Pons (tissue), 1 donor: ENCODE data around the gene SYNJ2.

ENCODE experiments used
- DNase-seq: peaks from one replicate; pipeline ENCODE4 v3.0.0-alpha.2; 2016; ENCODE audit warnings: low spot score

Gene SYNJ2

GRCh38 chr6:157980288-157981131 is 1.2 kb upstream of the SYNJ2 start:
- DNase-seq, result peak; percentile 14

- no peak for DNase-seq
Measured at GRCh38 chr6:157981132-157981394, 600 bp upstream of the SYNJ2 start.

GRCh38 chr6:157982102-157982562 is 469 bp downstream of the SYNJ2 start:
- DNase-seq, result peak; percentile 24

GRCh38 chr6:157982563-157983405 is 1.1 kb downstream of the SYNJ2 start:
- peak; percentile 60 for DNase-seq

- DNase-seq, result no peak
Measured at GRCh38 chr6:157983406-157984119, 1.9 kb downstream of the SYNJ2 start.

DNA sequence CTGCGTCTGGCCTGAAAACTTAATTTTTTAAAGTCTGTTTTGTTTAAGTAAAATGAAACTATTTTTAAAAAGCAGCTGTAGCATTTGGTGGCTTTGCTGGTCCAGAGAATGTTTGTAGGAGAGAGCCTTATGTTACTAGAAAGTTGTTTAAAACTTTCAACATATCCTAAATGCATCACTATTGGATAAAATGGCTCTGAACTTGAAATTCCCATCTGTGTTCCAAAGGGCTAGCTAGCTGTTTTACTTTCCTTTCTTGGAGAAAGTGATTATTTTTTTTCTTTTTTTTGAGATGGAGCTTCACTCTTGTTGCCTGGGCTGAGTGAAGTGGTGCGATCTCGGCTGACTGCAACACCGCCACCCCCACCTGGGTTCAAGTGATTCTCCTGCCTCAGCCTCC is 2.5 kb downstream of the SYNJ2 start:
- DNase-seq, result peak; percentile 7

DNA sequence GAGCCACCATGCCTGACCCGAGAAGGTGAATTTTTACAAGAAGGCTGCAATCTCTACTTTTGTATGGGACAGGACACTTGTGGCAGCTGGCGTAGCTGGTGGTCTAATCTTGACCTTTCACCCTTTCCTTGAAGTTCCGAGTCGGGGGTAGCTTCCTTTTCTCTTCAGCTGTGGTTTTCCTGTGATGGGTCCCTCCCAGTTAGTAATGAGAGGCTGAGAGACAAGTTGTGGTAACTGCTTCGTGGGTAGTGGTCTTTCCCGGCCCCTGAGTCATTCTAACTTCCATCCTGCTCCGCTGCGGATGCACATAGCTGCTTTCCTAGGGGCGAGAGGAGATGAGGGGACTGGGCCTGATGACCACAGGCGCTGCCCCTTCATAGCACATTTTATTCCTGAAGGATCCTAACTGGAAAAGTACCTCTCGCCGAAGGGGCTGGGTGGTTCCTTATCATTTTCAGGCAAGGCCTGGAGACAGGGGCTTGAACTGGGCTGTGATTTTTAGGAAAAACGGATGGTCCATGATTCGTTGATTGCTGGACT is 3.1 kb downstream of the SYNJ2 start:
- DNase-seq, result peak; percentile 9

GRCh38 chr6:157985378-157986155 is 3.9 kb downstream of the SYNJ2 start:
- peak; percentile 70 for DNase-seq

DNA sequence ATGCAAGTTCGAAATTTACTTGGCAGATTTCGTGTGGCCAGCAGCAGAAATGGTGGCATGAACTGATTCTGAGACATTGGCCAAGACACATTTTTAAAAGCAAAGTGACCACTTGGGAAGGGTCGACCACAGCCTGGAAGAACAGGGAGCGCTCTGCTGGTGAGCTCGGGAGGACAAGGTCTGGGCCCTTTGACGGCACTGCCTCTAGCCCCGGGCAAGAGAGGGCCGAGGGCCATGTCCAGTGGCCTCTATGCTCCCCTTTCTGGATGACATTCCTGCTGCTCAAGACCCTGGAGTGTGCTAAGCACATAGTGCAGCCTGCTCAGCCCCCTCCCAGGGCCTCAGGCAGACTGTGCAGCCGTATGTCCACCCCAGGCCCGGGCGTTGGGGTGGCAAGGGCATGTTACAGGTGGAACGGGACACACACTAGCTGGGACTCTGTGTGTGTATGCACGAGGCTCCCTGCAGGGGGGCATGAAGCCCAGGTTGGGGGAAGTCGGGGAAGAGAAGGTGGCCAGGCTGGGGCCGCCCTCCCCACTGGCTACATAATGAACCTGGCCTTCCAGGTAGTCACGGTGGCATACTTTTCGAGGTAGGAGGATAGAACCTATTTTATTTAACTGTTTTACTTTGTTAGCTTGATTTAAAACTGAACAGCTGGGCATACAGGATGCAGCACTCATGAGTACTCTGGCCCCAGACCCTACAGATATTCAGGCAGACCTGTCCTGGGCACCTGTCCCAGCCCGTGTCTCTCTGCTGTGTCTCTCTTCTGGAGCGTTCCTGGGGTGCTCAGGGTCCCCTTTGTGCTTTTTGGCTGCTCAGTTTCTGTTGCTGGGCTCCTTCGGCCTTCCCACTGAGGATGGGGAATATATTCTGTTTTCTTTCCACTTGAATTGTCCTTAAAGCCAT is 6.4 kb downstream of the SYNJ2 start:
- DNase-seq, result peak; percentile 13

DNA sequence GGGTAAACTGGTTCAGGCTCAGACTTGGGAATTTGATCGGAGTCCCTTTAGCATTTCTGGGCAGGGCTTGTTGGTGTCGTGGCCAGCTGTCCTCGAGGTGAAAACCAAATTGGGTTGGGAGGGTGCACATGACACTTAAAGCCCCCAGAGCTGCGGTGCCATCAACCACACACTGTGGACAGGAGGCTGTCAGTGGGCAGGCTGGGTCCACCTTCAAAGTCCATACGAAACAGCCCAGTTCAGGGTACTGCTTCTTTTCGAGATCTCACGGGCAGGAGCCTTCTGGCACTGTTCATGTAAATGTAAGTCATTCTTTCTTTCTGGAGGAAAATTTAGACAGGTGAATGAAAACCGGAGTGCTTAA is 7.0 kb downstream of the SYNJ2 start:
- no peak for DNase-seq

- peak; percentile 67 for DNase-seq
Measured at GRCh38 chr6:157989541-157990289, 8.1 kb downstream of the SYNJ2 start.

DNA sequence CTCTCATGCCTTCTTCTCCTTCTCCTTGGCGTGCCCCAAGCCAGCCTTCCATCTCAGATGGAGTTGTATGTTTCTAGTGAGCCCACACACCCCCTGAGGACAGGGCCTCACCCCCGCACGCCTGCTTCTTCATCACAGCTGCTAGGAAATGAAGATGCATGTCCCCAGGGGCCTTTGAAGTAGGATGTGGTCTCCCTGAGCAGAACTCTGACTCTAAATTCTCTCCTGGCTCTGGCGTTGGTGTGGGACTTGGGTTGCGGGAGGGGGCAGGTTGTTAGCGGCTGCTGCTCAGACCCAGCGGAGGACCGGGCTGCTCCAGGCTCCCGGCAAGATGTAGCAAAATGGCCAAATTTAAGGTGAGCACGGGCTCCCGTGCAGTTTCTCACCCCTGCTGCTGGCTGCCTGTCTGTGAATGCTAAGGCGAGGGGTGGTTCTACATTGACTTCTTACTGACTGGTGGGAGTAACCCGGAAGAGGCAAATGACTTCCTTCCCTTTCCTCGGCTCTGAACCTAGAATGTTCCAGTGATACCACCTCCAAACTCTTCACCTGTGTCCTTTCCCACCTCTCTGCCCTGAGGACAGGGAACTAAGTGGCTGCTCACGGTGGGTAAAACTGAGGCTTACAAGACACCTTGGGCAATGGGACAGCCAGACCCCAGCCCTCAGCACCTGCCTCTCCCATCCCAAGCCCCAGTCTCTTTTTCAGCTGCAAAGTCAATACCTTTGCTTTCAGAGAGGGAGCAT is 8.8 kb downstream of the SYNJ2 start:
- peak; percentile 14 for DNase-seq

DNA sequence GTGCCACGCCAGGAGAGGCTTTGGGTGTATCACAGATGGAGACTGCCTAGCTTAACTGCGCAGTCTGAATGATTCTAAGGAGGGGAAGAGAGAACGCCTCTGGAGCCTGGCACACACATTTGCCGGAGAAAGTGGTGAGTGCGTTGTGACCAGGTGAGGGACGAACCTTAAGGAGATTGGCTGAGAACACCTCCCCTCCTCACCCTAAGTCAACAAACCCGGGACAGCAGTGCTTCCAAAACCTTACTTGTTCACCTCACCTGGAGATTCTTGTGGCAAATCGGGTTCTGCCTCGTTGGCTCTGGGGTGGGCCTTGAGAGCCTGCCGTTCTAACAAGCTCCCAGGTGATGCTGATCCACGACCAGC is 9.4 kb downstream of the SYNJ2 start:
- DNase-seq, result peak; percentile 10

- DNase-seq, result peak; percentile 23
Measured at GRCh38 chr6:157993076-157993475, 11.4 kb downstream of the SYNJ2 start.

- peak; percentile 93 for DNase-seq
Measured at GRCh38 chr6:157994125-157994795, 12.6 kb downstream of the SYNJ2 start.

DNA sequence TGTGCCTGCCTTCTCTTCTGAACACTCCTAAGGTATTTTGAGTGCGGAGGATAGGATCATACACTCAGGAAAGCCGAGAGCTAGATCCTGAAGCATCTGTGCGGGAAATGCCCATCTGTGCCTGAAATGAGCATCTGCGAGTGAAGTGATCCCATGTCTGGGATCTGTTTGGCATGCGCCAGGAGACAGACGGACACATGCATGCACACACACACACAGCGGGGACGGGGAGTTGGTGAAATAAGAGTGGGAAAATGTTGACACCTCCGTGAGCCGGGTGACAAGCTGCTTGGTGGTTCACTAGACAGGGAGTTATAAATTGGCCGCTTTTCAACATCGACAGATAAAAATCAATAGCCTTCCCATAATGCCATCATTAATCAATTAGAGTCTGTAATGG is 13.8 kb downstream of the SYNJ2 start:
- DNase-seq, result peak; percentile 13

GRCh38 chr6:157996201-157996712 is 14.6 kb downstream of the SYNJ2 start:
- DNase-seq, result no peak
